Stimulated activated CD8-positive, alpha-beta memory T cell treated with anti-CD3 and anti-CD28 coated beads, Interleukin-4, amount 100 ng/mL, for 48 hours (primary cell): ENCODE measurements around the gene POFUT1.
A peak's percentile ranks its signal among the peaks of the same experiment; 100 is the strongest.

Source experiments
- DNase-seq: peaks from one replicate; pipeline ENCODE4 v3.0.0-alpha.2; 2020

POFUT1 gene

DNA sequence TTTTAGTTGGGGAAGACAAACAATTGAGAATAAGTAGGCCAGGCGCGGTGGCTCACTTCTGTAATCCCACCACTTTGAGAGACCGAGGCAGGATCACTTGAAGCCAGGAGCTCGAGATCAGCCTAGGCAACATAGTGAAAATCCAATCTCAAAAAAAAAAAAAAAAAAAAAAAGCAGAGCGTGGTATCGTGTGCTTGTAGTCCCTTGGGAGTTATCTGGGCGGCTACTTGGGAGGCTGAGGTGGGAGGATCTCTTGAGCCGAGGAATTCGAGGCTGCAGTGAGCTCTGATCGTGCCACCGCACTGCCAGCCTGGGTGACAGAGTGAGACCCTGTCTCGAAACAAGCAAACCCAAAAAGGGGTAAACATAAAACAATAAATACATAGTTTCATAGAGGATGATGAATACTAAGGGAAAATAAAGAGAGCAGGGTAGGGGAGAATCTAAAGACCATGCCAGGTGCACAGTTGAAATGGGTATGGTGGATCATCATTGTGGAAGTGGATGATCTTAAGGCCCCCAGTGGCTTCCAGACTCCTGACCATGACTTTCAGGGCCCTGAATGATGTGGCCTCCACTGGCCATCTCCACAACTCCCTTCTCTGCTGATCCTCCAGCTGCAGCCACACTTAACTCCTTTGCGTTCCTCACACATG, 947 bp downstream of the POFUT1 start:
- no peak for DNase-seq

DNA sequence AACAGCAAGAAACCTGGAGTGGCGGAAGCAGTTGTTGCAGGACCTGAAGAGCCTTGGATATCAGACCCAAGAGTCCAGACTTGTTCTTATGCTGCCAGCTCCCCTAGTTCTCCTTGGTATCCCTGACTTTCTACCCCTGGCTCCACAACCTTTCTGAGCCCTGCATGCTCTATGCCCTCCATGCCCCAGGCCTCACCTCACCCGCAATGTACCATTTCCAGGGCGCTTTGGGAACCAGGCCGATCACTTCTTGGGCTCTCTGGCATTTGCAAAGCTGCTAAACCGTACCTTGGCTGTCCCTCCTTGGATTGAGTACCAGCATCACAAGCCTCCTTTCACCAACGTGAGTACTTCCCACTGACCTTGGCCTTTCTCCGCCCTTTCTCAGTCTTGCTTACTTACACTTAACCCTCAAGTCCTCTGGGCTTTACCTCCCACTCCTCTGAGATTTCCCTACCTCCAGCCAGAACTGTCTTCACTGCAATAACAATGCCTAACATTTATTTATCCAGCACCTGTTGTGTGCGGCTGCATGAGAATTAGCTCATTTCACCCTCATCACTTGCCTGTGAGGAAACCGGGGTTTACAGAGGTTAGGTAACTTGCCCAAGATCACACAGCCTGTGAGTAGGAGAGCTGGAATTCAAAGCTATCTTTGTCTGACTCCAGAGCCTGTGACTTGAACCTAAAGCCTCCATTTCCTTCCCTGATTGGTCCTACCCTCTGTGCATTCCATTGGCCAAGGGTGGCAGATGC, 2.3 kb downstream of the POFUT1 start:
- no peak for DNase-seq

- no peak for DNase-seq
These were observed 6.2 kb downstream of the POFUT1 start for GRCh38 chr20:32213870-32214269.

- no peak for DNase-seq
These were observed 7.5 kb downstream of the POFUT1 start for GRCh38 chr20:32215147-32215546.

DNA sequence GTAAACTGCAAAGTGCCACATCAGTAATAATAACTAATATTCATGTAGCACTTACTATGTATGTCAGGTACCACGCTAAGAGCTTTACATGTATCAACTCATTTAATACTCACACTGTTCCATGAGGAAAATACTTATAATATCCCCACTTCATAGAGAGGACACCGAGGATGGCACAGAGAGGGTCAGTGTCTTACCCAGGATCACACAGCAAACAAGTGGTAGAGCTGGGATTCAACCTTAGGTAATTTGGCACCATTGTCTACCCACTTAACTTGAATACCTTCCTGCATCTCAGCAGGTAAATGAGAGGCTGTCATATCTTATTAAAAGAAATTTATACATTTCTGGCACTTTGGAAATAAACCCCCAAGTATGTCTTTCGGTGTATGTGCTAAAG, 8.0 kb downstream of the POFUT1 start:
- DNase-seq, result no peak

DNA sequence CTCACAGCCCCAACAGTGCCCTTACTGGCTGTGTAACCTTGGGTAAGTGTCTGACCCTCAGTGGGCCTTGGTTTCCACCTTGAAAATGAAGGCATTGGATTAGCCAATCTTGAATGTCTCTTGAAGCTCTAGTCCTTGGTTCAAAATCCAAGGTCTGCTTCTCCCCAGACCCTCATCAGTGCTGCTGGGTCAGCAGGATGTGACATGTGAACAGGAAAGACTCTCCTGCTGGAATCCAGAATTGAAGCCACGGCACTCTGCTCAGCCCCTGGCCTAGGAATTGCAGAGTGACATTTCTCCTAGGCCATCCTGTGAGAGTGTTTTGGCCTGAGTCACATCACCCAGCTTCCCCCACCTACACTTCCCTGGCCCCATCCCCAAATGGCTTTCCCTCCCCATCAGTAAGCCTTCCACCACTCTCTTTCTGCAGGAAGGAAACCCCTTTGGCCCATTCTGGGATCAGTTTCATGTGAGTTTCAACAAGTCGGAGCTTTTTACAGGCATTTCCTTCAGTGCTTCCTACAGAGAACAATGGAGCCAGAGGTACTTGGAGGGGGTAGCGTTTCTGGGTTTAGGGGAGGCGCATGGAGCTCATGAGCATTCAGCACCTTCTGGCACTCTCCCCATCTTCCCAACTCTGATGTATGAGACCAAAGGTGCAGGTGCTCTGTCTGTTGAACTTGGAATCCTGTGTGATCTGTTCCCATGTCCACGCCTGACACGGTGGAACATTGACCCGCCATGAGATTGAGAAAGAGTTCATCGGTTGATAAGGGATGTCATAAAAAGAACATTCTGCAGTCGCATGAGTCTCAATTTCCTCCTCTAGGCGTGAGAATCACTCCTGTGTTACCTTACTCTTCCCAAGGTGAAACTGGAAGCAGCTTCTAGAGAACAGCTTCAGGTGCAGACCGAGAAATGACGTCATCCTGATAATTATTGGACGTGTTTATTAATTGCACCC, 8.8 kb downstream of the POFUT1 start:
- no peak for DNase-seq

- DNase-seq, result no peak
These were observed 10.6 kb downstream of the POFUT1 start for GRCh38 chr20:32218156-32218900.

- no peak for DNase-seq
These were observed 16.8 kb downstream of the POFUT1 start for GRCh38 chr20:32224463-32224862.

DNA sequence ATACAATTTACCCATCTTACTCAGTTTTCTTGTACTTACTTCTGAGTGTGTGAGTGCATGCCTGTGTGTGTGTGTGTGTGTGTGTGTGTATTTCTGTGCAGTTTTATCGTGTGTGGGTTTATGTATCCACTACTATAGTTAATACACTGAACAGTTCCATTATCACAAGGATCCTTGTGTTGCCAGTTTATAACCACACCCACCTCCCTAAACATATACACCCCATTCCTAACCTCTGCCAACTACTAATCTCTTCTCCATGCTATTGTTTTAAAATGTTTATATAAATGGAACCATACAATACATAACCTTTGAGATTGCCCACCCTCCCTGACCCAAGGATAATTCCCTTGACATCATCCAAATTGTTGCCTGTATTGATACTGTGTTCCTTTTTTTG, 18.7 kb downstream of the POFUT1 start:
- no peak for DNase-seq

DNA sequence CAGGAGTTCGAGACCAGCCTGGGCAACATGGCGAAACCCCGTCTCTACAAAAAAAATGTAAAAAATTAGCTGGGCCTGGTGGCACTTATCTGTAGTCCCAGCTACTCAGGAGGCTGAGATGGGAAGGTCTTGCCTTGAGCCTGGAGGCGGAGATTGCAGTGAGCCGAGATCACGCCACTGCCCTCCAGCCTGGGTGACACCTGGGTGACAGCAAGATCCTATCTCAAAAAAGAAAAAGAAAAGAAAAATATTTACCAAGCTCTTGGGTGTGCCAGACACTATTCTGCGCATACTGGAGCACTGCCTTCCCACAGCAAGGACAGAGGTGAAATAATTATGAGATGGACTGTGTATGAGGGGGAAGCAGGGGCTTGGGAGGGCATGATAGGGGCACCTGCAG, 19.6 kb downstream of the POFUT1 start:
- no peak for DNase-seq

DNA sequence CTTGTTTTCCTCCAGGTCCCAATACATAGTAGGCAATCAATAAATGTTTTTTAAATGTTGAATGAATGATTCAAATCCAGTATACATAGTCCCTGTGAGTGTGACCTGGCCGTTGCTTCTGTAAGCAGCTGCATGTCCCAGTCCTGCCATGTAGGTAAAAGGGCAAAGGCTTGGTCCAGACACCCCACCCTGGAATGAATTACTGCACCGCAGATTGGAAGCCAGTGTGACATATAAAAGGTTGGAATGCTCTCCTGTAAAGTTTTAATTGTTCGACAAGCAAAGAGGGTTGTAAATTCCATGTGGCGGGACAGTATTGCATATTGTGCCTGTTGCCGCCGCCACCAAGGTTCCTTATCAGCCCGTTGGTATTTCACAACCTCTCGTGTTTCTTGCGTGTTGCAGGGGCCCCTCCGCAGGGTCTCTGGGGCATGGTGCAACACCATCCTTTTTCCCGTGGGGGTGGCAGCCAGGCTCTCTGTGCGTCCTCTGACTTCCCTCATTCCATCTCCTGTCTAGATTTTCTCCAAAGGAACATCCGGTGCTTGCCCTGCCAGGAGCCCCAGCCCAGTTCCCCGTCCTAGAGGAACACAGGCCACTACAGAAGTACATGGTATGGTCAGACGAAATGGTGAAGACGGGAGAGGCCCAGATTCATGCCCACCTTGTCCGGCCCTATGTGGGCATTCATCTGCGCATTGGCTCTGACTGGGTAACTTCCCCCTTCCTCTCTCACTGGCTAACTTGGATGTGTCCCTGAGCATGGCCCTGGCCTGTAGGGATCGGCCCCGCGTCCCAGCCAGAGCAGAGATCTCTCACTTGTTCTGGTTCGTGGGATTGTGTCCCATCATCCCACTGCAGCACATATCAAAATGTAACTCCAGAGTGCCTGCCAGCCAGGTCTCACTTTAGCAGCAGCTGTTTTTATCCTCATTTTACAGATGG, 20.3 kb downstream of the POFUT1 start:
- DNase-seq, result no peak

- no peak for DNase-seq
These were observed 21.6 kb downstream of the POFUT1 start for GRCh38 chr20:32229251-32229747.

DNA sequence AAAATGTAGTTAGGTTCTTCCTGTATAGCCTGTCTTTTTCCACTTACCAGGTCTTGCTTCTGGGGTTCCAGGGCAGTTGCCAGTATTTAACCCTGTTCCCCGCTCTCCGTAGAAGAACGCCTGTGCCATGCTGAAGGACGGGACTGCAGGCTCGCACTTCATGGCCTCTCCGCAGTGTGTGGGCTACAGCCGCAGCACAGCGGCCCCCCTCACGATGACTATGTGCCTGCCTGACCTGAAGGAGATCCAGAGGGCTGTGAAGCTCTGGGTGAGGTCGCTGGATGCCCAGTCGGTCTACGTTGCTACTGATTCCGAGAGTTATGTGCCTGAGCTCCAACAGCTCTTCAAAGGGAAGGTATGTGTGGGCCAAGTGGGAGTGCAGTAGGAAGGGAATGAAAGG, 23.0 kb downstream of the POFUT1 start:
- DNase-seq, result no peak

- DNase-seq, result no peak
These were observed 23.6 kb downstream of the POFUT1 start for GRCh38 chr20:32231245-32231644.

DNA sequence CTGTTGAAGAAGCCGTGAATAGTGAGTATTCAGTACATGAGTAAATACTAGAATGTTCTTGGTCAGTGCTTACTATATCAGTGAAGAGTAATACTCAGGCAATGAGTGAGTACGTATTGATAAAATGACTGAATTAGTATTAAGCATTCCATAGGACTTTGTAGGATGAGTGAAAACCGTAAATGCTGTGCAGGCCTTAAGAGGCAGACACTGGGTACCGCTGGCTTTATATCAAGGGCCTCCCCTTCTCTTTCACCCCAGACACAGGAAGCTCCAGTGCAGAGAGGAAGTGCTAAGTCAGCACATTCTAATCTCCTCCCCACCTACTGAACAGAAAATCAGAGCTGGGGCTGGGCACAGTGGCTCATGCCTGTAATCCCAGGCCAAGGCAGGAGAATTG, 24.2 kb downstream of the POFUT1 start:
- DNase-seq, result peak; percentile 59

GRCh38 chr20:32232326-32232886, 24.7 kb downstream of the POFUT1 start:
- DNase-seq, result no peak

DNA sequence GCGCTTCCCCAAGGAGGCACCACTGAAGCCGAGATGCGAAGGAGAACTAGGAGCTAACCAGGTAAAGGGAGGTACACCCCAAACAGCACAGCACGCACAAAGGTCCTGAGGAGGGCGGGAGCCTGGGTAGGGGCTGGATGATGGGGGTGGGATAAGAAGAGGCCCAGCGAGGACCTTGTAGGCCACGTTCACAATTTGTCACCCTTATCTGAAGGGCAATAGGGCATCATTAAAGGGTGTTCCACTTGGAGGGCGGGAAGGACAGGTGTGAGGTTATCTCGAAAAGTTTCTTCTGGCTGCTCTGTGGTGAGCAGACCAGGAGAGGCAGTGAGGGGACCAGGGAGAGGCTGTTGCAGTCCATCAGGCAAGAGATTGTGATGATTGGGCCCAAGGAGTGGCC, 25.6 kb downstream of the POFUT1 start:
- no peak for DNase-seq

- DNase-seq, result no peak
These were observed 26.6 kb downstream of the POFUT1 start for GRCh38 chr20:32234135-32234808.

GRCh38 chr20:32235331-32236047, 27.8 kb downstream of the POFUT1 start:
- DNase-seq, result no peak

- no peak for DNase-seq
These were observed 28.4 kb downstream of the POFUT1 start for GRCh38 chr20:32236048-32236533.
